Measurements from ENCODE around the gene COA3.

DNA sequence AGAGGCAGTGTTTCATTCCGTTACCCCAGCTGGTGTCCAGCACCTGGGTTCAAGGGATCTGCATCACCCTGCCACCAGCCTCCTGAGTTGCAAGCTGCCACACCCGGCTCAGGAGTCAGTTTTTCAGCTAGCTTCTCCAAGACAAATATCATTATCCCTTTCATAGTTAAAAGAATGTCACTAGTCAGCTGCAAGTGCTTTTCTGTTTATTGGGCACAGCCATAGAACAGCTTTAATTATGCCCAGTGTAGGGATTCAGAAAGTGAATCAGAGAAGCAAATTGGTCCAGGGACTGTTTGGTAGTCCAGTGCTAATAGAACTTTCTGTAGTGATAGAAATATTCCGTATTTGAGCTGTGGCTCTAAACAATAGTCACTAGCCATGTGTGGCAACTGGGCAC, 49.6 kb upstream of the COA3 start:
- TF ChIP-seq, protein P1, sequence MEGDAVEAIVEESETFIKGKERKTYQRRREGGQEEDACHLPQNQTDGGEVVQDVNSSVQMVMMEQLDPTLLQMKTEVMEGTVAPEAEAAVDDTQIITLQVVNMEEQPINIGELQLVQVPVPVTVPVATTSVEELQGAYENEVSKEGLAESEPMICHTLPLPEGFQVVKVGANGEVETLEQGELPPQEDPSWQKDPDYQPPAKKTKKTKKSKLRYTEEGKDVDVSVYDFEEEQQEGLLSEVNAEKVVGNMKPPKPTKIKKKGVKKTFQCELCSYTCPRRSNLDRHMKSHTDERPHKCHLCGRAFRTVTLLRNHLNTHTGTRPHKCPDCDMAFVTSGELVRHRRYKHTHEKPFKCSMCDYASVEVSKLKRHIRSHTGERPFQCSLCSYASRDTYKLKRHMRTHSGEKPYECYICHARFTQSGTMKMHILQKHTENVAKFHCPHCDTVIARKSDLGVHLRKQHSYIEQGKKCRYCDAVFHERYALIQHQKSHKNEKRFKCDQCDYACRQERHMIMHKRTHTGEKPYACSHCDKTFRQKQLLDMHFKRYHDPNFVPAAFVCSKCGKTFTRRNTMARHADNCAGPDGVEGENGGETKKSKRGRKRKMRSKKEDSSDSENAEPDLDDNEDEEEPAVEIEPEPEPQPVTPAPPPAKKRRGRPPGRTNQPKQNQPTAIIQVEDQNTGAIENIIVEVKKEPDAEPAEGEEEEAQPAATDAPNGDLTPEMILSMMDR (IDR thresholded peaks at IDR 0.05; ENCODE audit: insufficient read depth, low read depth, low read length) = no peak
- TF ChIP-seq EZH2 (IDR thresholded peaks at IDR 0.05; ENCODE audit: insufficient read depth, low read length) = no peak

Measured in astrocyte (in vitro differentiated cells and primary cell).